ENCODE results near the gene YWHAH. TPM values are rescaled to one million over a fixed set of nuclear protein-coding genes. Genes with fewer than 3 reads are reported as not detected.

Gene YWHAH
- total and polyA plus RNA-seq, 4 experiments from 2014 or later: 48.0 to 126 (median 78.2) TPM

DNA sequence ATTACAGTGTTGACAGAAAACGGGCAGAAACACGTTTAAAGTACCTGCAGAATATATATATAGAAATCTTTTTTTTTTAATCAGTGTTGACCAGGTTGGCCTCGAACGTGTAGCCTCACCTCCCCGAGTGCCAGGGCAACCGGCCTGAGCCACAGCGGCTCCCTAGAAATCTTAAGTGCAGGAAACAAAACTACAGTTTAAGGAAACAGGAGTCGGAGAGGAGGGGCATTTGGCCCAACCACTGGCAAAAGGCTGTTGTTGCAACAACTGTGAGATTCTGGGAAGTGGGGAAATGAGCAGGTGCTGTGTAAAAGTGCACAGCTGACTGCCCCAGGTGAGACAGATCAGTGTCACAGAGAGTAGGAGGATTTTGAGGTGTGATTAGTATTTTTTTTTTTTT, 3.7 kb downstream of the YWHAH start:
- no peak overlapping the region for H3K4me3 ChIP-seq (ENCODE audit: low read length in 2 of 2)
- H3K27ac ChIP-seq (ENCODE audit: low read depth, low read length): no peak overlapping the region
- ChIA-PET POLR2A (ENCODE audit: partially characterized antibody) (interaction anchor here (0.7 to 7.9 kb wide), 4 partner anchors 9 to 286 kb away, joined by 3 to 87 read pairs (median 13); partner anchors contain the start of gene PISD), CTCF (ENCODE audit: partially characterized antibody) (interaction anchor here (0.8 to 6.5 kb wide), 10 partner anchors 9 to 286 kb away, joined by 3 to 65 read pairs (median 4); partner anchors contain the start of gene PISD)
- intact Hi-C loops (cut with micrococcal nuclease): loop anchor here (5.0 to 10.0 kb wide), 2 partner anchors 111 to 453 kb away; partner anchors contain the start of gene SFI1
- DNase-seq: no peak
- H3K36me3 Mint-ChIP-seq: peaks cover 15 to 27% of the 10 kb centered on the region in 2 donors
- no peak overlapping the region for H3K27ac Mint-ChIP-seq
- no peak overlapping the region for H3K4me3 Mint-ChIP-seq
- H3K36me3 ChIP-seq (ENCODE audit: insufficient read depth, low read length): peaks cover 13% of the 10 kb centered on the region
- H3K4me1 ChIP-seq (ENCODE audit: insufficient read depth, low read length): peaks cover 65% of the 10 kb centered on the region
- H3K27me3 ChIP-seq (ENCODE audit: insufficient read depth, low read length): no peaks in the 10 kb centered on the region
- no peaks in the 10 kb centered on the region for H3K9me3 ChIP-seq (ENCODE audit: control insufficient read depth in 1 of 2, low read length in 2 of 2)
- no peaks in the 10 kb centered on the region for H3K27me3 Mint-ChIP-seq
- peaks cover 27 to 45% (median 38%) of the 10 kb centered on the region in 4 donors for H3K4me1 Mint-ChIP-seq
- no peaks in the 10 kb centered on the region for H3K9me3 Mint-ChIP-seq

DNA sequence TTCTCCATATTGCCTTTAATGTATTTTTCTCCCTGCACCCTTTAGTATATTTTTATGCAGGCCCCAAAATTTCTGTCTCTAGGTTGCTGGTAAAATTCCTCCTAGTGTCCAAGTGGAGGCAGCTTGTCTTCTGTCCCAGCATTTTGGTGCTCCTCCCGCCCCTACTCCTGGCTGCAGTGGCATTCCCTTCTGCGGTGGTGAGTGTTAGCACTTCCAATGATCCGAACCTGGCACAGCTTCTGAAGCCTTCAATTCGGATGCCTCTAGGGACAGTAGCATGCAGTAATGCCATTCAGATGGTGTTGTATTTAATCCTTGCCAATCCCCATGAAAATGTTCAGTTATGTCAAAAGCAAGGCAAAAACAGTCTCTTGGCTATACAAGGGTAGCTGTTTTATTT, 5.9 kb downstream of the YWHAH start:
- intact Hi-C loops (cut with micrococcal nuclease): no loop called here
- H3K27ac Mint-ChIP-seq: peak overlapping the region in 1 of 7 donors; percentile 42
- no peaks in the 10 kb centered on the region for H3K9me3 Mint-ChIP-seq
- H3K27me3 Mint-ChIP-seq: no peaks in the 10 kb centered on the region
- H3K4me1 Mint-ChIP-seq: peaks cover 44 to 59% (median 54%) of the 10 kb centered on the region in 4 donors
- Histone ChIP-seq H3K9me3 (ENCODE audit: control insufficient read depth in 1 of 2, low read length in 2 of 2) (no peaks in the 10 kb centered on the region), H3K36me3 (ENCODE audit: insufficient read depth, low read length) (peaks cover 13% of the 10 kb centered on the region), H3K4me1 (ENCODE audit: insufficient read depth, low read length) (peaks cover 79% of the 10 kb centered on the region), H3K4me3 (ENCODE audit: low read length in 2 of 2) (no peak overlapping the region), H3K27me3 (ENCODE audit: insufficient read depth, low read length) (no peaks in the 10 kb centered on the region), H3K27ac (ENCODE audit: low read depth, low read length) (no peak overlapping the region)
- no peak for DNase-seq
- ChIA-PET POLR2A (ENCODE audit: partially characterized antibody) (interaction anchor here (1.2 to 2.5 kb wide), 3 partner anchors 8 to 288 kb away, joined by 4 to 10 read pairs (median 7); partner anchors contain the start of genes DEPDC5 and PISD), CTCF (ENCODE audit: partially characterized antibody) (interaction anchor here (1.0 to 6.5 kb wide), 9 partner anchors 6 to 289 kb away, joined by 3 to 46 read pairs (median 7); partner anchors contain the start of gene PISD)
- H3K36me3 Mint-ChIP-seq: peaks cover 15 to 25% of the 10 kb centered on the region in 2 donors
- H3K4me3 Mint-ChIP-seq: no peak overlapping the region

DNA sequence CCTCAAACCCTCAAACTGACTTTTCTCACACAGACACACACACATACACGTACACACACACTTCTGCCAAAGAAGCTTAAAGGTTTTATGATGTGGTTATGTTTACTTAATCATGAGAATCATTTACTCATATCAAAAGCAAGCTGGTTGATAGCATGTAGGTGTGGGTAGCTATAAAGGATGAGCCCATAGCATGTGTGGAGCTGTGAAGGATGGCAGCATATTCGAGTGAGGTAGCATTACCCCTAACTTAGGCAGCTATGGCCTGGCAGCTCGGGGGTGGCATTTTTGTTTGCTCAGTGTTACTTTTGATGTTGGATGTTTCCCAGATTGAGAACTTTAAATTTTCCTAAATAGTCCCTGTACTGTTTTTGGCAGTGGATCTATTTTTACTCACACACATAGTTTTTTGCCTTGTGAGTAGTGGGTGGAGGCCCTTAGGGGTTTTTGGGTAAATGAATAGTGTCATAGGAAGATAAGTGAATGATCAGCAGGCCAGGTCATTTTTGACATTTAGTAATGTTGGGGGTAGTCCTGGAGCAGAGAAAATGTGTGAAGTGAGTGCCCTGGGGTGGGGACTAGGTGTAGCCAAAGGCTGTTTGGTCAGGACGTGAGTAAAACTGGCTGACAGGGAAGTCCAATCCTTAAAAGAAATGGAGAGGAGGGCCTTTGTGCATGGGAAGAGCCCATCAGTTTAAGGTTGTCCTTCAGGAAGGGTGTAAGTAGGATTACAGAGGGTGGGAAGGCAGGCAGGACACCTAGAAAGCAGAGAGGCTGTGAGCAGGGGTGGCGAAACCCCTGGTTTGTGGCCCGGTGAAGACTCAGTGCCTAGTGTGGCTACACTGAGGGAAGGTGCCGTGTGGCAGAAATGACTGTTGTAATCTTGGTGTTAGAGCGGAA, 7.1 kb downstream of the YWHAH start:
- Histone ChIP-seq H3K27ac (ENCODE audit: low read depth, low read length) (peak overlapping the region; percentile 6), H3K27me3 (ENCODE audit: insufficient read depth, low read length) (no peaks in the 10 kb centered on the region), H3K4me1 (ENCODE audit: insufficient read depth, low read length) (peaks cover 79% of the 10 kb centered on the region), H3K4me3 (ENCODE audit: low read length in 2 of 2) (no peak overlapping the region), H3K9me3 (ENCODE audit: control insufficient read depth in 1 of 2, low read length in 2 of 2) (no peaks in the 10 kb centered on the region), H3K36me3 (ENCODE audit: insufficient read depth, low read length) (peaks cover 13% of the 10 kb centered on the region)
- no peak for DNase-seq
- ChIA-PET CTCF (ENCODE audit: partially characterized antibody) (interaction anchor here (1.1 to 2.5 kb wide), 6 partner anchors 19 to 286 kb away, joined by 3 to 17 read pairs (median 9); no protein-coding TSS in a partner anchor), POLR2A (ENCODE audit: partially characterized antibody) (interaction anchor here (1.1 to 2.5 kb wide), 2 partner anchors 7 to 289 kb away, joined by 3 to 10 read pairs; partner anchors contain the start of gene PISD)
- no peaks in the 10 kb centered on the region for H3K27me3 Mint-ChIP-seq
- no peaks in the 10 kb centered on the region for H3K9me3 Mint-ChIP-seq
- peaks cover 15 to 33% of the 10 kb centered on the region in 2 donors for H3K36me3 Mint-ChIP-seq
- peak overlapping the region; percentile 82 to 97 (median 90) for H3K27ac Mint-ChIP-seq
- H3K4me3 Mint-ChIP-seq: peak overlapping the region in 7 of 8 donors; percentile 26 to 67 (median 60)
- H3K4me1 Mint-ChIP-seq: peaks cover 54 to 71% (median 64%) of the 10 kb centered on the region in 4 donors
- intact Hi-C loops (cut with micrococcal nuclease): no loop called here

DNA sequence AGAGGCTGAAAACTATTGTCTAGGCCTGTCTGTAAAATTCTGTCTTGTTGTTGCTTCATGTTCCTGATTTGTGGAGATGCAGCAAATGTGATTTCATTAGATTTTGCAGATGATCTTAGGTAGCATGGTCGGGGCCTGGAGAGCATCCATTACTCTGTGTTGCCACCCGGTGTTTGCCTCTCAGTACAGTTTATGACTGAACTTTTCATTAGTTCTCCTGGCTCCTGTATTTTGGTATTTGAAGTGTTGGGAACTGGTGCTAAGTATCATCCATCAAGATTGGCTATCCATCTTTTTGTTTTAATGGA, 7.7 kb downstream of the YWHAH start:
- Histone ChIP-seq H3K9me3 (ENCODE audit: control insufficient read depth in 1 of 2, low read length in 2 of 2) (no peaks in the 10 kb centered on the region), H3K27ac (ENCODE audit: low read depth, low read length) (peak overlapping the region; percentile 6), H3K4me1 (ENCODE audit: insufficient read depth, low read length) (peaks cover 79% of the 10 kb centered on the region), H3K36me3 (ENCODE audit: insufficient read depth, low read length) (peaks cover 13% of the 10 kb centered on the region), H3K27me3 (ENCODE audit: insufficient read depth, low read length) (no peaks in the 10 kb centered on the region), H3K4me3 (ENCODE audit: low read length in 2 of 2) (no peak overlapping the region)
- Mint-ChIP-seq H3K36me3 (peaks cover 20 to 39% of the 10 kb centered on the region in 2 donors), H3K4me3 (peak overlapping the region in 7 of 8 donors; percentile 26 to 67 (median 60)), H3K27ac (peak overlapping the region in 6 of 7 donors; percentile 82 to 97 (median 90)), H3K4me1 (peaks cover 59 to 75% (median 68%) of the 10 kb centered on the region in 4 donors), H3K9me3 (no peaks in the 10 kb centered on the region), H3K27me3 (no peaks in the 10 kb centered on the region)
- ChIA-PET CTCF (ENCODE audit: partially characterized antibody) (no interaction called here), POLR2A (ENCODE audit: partially characterized antibody) (interaction anchor here (0.9 kb wide), 1 partner anchor 7 kb away, joined by 4 read pairs; the partner anchor contains the start of gene YWHAH)
- no peak for DNase-seq
- intact Hi-C loops (cut with micrococcal nuclease): no loop called here

DNA sequence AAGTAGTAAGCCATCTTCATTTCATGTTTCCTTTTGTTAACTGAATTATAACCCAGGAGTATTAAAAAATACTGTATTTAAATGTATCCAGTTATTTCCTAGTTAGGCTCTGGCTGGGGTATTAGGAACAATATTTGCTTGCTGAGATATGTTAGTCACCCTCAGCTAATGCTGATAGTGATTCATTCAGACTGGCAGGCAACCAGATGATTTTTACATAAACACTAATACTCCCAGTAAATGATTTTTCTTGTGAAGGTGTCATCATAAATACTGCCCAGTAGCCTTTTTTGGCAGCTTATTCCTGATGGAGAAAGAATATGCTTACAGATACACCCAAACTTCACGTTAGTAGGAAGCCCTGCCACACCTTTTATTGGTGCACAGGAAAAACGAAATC, 8.1 kb downstream of the YWHAH start:
- Mint-ChIP-seq H3K27ac (peak overlapping the region; percentile 71 to 97 (median 89)), H3K4me1 (peaks cover 57 to 75% (median 66%) of the 10 kb centered on the region in 4 donors), H3K9me3 (no peaks in the 10 kb centered on the region), H3K4me3 (peak overlapping the region in 4 of 8 donors; percentile 52 to 67 (median 62)), H3K36me3 (peaks cover 18 to 40% of the 10 kb centered on the region in 2 donors), H3K27me3 (no peaks in the 10 kb centered on the region)
- POLR2A ChIA-PET (ENCODE audit: partially characterized antibody): interaction anchor here (0.9 kb wide), 2 partner anchors 8 to 18 kb away, joined by 4 read pairs; partner anchors contain the start of gene YWHAH
- no peaks in the 10 kb centered on the region for H3K9me3 ChIP-seq (ENCODE audit: control insufficient read depth in 1 of 2, low read length in 2 of 2)
- CTCF ChIA-PET (ENCODE audit: partially characterized antibody): interaction anchor here (1.1 to 10.4 kb wide), 3 partner anchors 16 to 291 kb away, joined by 3 to 95 read pairs (median 5); partner anchors contain the start of gene PISD
- peaks cover 12% of the 10 kb centered on the region for H3K36me3 ChIP-seq (ENCODE audit: insufficient read depth, low read length)
- DNase-seq: no peak
- peak overlapping the region; percentile 61 for H3K27ac ChIP-seq (ENCODE audit: low read depth, low read length)
- H3K27me3 ChIP-seq (ENCODE audit: insufficient read depth, low read length): no peaks in the 10 kb centered on the region
- H3K4me3 ChIP-seq (ENCODE audit: low read length in 2 of 2): no peak overlapping the region
- intact Hi-C loops (cut with micrococcal nuclease): no loop called here
- H3K4me1 ChIP-seq (ENCODE audit: insufficient read depth, low read length): peaks cover 79% of the 10 kb centered on the region

DNA sequence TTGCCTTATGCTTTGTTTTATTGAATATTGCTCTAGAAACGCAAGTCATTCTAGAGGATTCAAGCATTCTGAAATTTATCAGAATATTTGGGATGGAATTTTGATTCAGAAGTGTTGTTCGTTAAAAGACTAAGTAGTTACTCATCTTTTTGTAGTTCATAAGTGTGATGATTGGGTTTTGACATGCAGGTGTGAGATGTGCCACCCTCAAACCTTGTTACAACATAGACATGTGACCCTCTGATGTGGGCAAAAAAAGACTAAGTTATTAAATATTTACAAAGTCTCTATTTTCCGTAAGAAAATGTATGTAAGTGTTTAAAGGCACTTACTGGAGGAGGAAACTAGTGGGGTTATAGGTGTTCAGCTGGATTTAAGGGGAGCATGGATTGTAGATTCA, 8.9 kb downstream of the YWHAH start:
- Mint-ChIP-seq H3K27me3 (no peaks in the 10 kb centered on the region), H3K4me3 (peak overlapping the region in 2 of 8 donors; percentile 3 to 72)
- H3K4me1 ChIP-seq (ENCODE audit: insufficient read depth, low read length): peaks cover 84% of the 10 kb centered on the region

More for the DNA sequence above, 8.9 kb downstream of the YWHAH start:
- intact Hi-C loops (cut with micrococcal nuclease): no loop called here
- H3K27me3 ChIP-seq (ENCODE audit: insufficient read depth, low read length): no peaks in the 10 kb centered on the region
- no peaks in the 10 kb centered on the region for H3K9me3 Mint-ChIP-seq
- POLR2A ChIA-PET (ENCODE audit: partially characterized antibody): interaction anchor here (0.9 kb wide), 2 partner anchors 9 to 17 kb away, joined by 4 read pairs; partner anchors contain the start of gene YWHAH
- peak overlapping the region; percentile 65 to 97 (median 90) for H3K27ac Mint-ChIP-seq
- no peak overlapping the region for H3K4me3 ChIP-seq (ENCODE audit: low read length in 2 of 2)
- DNase-seq: no peak
- peaks cover 12 to 37% of the 10 kb centered on the region in 2 donors for H3K36me3 Mint-ChIP-seq
- peaks cover 6% of the 10 kb centered on the region for H3K36me3 ChIP-seq (ENCODE audit: insufficient read depth, low read length)
- H3K9me3 ChIP-seq (ENCODE audit: control insufficient read depth in 1 of 2, low read length in 2 of 2): no peaks in the 10 kb centered on the region
- peaks cover 59 to 81% (median 69%) of the 10 kb centered on the region in 4 donors for H3K4me1 Mint-ChIP-seq
- CTCF ChIA-PET (ENCODE audit: partially characterized antibody): interaction anchor here (0.6 to 10.4 kb wide), 5 partner anchors 6 to 292 kb away, joined by 3 to 95 read pairs (median 5); partner anchors contain the start of genes PISD and YWHAH
- H3K27ac ChIP-seq (ENCODE audit: low read depth, low read length): peak overlapping the region; percentile 61

Data from CD4-positive, alpha-beta memory T cell (primary cell).